ENCODE data around the gene HNRNPDL. TPM values are rescaled to one million over a fixed set of nuclear protein-coding genes. Genes with fewer than 3 reads are reported as not detected.

Gene HNRNPDL
- total RNA-seq, 2 experiments from 2014 or later: 264 to 277 TPM

DNA sequence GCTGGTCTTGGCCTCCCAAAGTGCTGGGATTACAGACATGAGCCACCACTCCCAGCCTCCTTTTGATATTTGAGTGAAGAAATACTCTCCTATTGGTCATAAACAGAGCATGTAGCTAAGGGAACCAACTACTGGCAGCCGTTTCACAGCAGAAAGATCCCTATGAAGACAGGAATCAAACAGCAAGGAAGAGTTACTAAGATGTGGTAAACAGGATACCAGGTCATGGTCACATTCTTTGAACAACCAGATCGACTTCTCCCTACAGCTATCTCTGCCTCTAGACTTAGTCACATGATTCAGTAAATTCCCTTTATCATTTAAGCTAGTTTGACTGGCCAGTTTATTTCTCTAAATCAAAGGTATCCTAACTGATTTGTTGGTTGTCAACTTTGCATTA, 47.5 kb downstream of the HNRNPDL start:
- ChIA-PET CTCF (no interaction called here), POLR2A (interaction anchor here (1.0 to 1.1 kb wide), 2 partner anchors 42 to 47 kb away, joined by 3 to 4 read pairs; no protein-coding TSS in a partner anchor)
- intact Hi-C loops (cut with micrococcal nuclease): no loop called here
- peaks cover 3% of the 10 kb centered on the region for H3K36me3 Mint-ChIP-seq
- H3K9me3 Mint-ChIP-seq: no peaks in the 10 kb centered on the region
- DNase-seq: no peak
- no peak overlapping the region for H3K4me3 Mint-ChIP-seq
- H3K4me1 Mint-ChIP-seq (ENCODE audit: low read depth): peaks cover 6% of the 10 kb centered on the region
- no peak overlapping the region for H3K27ac Mint-ChIP-seq
- no peaks in the 10 kb centered on the region for H3K27me3 Mint-ChIP-seq

DNA sequence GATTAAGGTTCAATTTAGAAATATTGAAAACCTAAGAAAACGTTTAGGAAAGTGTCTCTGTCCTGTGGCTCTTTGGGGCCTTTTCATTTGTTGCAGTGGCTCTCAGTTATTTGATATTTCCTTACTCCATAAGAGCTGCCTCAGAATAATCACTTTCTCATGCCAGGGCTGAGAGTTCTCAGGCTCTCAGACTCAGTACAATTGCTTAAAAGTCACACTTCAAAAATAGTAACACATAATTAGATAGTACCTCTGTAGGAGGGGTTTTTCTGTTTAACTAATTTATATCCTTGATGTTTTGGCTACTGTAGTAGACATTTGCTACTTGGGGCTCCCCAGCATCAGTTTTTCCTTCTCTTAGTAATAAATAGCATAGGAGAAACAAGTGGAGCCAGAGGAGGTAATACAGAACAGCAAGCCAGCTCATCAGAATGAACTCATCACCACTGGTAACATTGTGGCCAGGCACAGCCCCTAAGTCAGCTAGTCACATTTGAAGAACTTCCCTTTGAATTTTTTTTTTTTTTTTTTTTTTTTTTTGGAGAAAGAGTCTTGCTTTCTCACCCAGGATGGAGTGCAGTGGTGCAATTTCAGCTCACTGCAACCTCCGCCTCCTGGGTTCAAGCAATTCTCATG, 48.5 kb downstream of the HNRNPDL start:
- Mint-ChIP-seq H3K4me3 (no peak overlapping the region), H3K27ac (no peak overlapping the region), H3K36me3 (peaks cover 5% of the 10 kb centered on the region), H3K27me3 (no peaks in the 10 kb centered on the region), H3K4me1 (ENCODE audit: low read depth) (peaks cover 7% of the 10 kb centered on the region), H3K9me3 (no peaks in the 10 kb centered on the region)
- POLR2A ChIA-PET: interaction anchor here (1.0 kb wide), 1 partner anchor 38 kb away, joined by 3 read pairs; no protein-coding TSS in a partner anchor
- CTCF ChIA-PET: interaction anchor here (1.1 kb wide), 1 partner anchor 48 kb away, joined by 3 read pairs; no protein-coding TSS in a partner anchor
- intact Hi-C loops (cut with micrococcal nuclease): no loop called here
- DNase-seq: no peak

DNA sequence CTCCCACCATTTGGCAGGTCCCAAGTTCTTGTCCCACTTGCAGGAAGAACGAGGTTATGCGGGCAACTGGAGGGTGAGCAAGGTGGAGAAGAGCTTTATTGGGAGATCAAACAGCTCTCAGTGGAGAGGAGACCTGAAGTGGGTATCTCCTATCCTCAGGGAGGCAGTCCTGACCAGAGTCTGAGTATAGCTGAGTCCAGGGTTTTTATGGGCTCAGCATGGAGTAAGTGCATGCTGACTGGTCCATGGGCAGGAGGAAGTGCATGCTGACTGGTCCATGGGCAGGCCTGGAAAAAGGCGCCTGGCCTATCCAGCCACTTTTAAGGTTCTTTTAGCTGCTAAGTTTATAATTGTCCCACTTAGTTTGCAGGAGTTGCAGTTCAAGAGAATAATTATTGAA, 49.0 kb downstream of the HNRNPDL start:
- ChIA-PET CTCF (interaction anchor here (1.1 kb wide), 1 partner anchor 48 kb away, joined by 3 read pairs; no protein-coding TSS in a partner anchor), POLR2A (interaction anchor here (1.0 kb wide), 1 partner anchor 39 kb away, joined by 3 read pairs; no protein-coding TSS in a partner anchor)
- peaks cover 6% of the 10 kb centered on the region for H3K36me3 Mint-ChIP-seq
- DNase-seq: no peak
- H3K9me3 Mint-ChIP-seq: no peaks in the 10 kb centered on the region
- no peak overlapping the region for H3K27ac Mint-ChIP-seq
- H3K4me1 Mint-ChIP-seq (ENCODE audit: low read depth): peaks cover 11% of the 10 kb centered on the region
- H3K4me3 Mint-ChIP-seq: no peak overlapping the region
- intact Hi-C loops (cut with micrococcal nuclease): no loop called here
- H3K27me3 Mint-ChIP-seq: no peaks in the 10 kb centered on the region

DNA sequence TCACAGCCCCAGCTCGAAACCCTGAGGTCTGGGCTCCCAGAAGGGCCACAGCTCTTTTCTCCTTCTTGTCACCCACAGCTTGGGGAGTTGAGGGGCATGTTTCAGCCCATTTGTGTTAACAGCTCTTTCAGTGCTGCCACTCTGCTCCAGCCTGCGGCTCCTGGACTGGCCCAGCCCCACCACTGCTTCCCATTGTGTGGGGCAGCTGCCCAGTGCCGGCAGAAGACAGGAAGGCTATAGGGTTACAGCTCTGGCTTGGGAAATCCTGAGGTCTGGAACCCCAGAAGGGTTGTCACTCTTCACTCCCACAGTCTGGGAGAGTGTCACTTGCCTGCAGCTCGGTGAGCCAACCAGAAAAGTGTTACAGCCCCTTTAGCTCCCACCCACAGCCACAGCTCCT, 49.4 kb downstream of the HNRNPDL start:
- no peaks in the 10 kb centered on the region for H3K27me3 Mint-ChIP-seq
- CTCF ChIA-PET: no interaction called here
- H3K36me3 Mint-ChIP-seq: peaks cover 6% of the 10 kb centered on the region
- H3K4me3 Mint-ChIP-seq: no peak overlapping the region
- no peak overlapping the region for H3K27ac Mint-ChIP-seq
- POLR2A ChIA-PET: interaction anchor here (1.0 to 1.2 kb wide), 2 partner anchors 39 to 61 kb away, joined by 3 read pairs; no protein-coding TSS in a partner anchor
- H3K4me1 Mint-ChIP-seq (ENCODE audit: low read depth): peaks cover 15% of the 10 kb centered on the region
- no peaks in the 10 kb centered on the region for H3K9me3 Mint-ChIP-seq
- DNase-seq: no peak
- intact Hi-C loops (cut with micrococcal nuclease): no loop called here

DNA sequence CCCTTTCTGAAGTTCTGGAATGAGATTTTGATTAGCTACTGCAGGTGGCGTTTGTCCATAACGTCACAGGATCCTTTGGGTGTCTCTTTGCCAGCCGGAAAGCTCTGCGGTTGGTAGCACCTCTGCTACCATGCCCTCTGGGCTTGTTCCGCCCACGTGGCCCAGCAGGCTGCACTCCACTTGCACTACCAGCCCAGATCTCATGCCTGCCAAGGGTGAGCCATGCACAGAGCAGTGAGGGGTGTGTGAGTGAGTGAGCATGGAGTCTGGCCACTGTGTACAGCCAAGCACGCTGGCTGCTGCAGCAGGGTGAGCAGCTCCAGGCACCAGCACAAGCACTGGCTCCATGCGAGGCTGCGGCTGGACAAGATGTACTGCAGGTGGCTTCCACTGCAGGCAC, 49.9 kb downstream of the HNRNPDL start:
- Mint-ChIP-seq H3K4me3 (no peak overlapping the region), H3K4me1 (ENCODE audit: low read depth) (peaks cover 19% of the 10 kb centered on the region), H3K36me3 (peaks cover 6% of the 10 kb centered on the region), H3K27me3 (no peaks in the 10 kb centered on the region), H3K9me3 (no peaks in the 10 kb centered on the region), H3K27ac (no peak overlapping the region)
- DNase-seq: no peak
- ChIA-PET CTCF (no interaction called here), POLR2A (interaction anchor here (1.0 to 1.2 kb wide), 2 partner anchors 40 to 62 kb away, joined by 3 read pairs; no protein-coding TSS in a partner anchor)
- intact Hi-C loops (cut with micrococcal nuclease): no loop called here

DNA sequence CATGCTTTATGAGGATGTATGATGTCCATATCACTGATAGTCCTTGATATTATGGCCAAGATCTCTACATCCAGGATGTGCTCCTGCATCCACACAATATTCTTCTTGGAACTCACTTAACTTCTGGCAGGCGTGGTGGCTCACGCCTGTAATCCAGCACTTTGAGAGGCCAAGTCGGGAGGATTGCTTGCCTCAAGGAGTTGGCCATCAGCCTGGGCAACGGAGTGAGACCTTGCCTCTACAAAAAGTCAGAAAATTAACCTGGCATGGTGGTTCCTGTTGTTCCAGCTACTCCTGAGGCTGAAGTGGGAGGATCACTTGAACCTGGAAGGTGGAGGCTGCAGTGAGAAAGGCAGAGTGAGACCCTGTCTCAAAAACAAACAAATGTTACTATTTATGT, 54.2 kb downstream of the HNRNPDL start:
- POLR2A ChIA-PET: interaction anchor here (0.7 to 1.0 kb wide), 2 partner anchors 46 to 53 kb away, joined by 3 read pairs; no protein-coding TSS in a partner anchor
- Mint-ChIP-seq H3K9me3 (no peaks in the 10 kb centered on the region), H3K27ac (no peak overlapping the region), H3K4me3 (peak overlapping the region; percentile 97), H3K27me3 (no peaks in the 10 kb centered on the region), H3K4me1 (ENCODE audit: low read depth) (peaks cover 17% of the 10 kb centered on the region), H3K36me3 (peaks cover 27% of the 10 kb centered on the region)
- DNase-seq: no peak
- intact Hi-C loops (cut with micrococcal nuclease): loop anchor here (10.0 kb wide), 1 partner anchor 489 kb away; no protein-coding TSS in a partner anchor
- CTCF ChIA-PET: no interaction called here

DNA sequence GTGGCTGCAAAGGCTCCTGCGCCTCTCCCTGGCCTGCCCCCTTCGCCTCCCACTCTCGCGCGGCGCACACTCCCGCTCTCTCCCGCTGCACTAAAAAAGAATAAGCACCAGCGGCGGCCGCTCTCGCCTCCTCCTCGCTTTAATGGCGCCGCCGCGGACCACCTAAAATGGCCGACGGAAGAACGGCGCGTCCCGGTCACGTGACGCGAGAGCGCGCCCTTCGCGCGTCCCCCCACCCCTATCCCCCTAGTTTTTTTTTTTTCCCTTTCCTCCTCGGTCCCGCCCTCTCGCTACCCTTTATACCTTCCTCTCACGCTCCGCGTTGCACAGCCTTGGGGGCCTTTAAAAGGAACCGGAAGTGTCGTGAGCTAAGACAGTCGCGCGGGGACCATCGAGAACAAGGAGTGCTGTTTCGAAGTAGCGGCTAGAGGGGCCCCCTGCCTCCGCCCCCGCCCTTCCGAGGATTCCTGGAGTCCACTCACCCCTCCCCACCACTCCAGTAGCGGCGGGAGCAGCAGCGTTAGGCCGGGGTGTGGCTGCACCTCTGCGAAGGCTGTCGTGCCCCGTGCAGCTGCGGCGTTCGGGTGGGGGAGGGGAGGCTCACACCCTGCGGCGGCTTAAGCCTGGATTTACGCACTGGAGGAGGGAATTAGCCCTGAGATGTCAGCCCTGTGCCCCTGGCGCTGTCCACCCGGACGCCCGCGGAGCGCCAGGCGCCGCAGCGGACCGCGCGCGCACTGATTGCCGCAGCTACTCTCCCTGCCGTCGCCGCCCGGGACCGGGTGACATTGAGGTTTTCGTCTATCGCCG, 56.2 kb downstream of the HNRNPDL start, which contains the start of gene HNRNPD:
TSS of gene HNRNPD (minus strand) at position 176 of the 810 bp plus-strand sequence. CDS start 313 bp downstream, outside the sequence.
- H3K4me1 Mint-ChIP-seq (ENCODE audit: low read depth): peaks cover 35% of the 10 kb centered on the region
- POLR2A ChIA-PET: interaction anchor here (1.0 to 2.7 kb wide), 7 partner anchors 12 to 661 kb away, joined by 3 to 57 read pairs (median 5); partner anchors contain the start of genes COPS4 and HNRNPDL

DNA sequence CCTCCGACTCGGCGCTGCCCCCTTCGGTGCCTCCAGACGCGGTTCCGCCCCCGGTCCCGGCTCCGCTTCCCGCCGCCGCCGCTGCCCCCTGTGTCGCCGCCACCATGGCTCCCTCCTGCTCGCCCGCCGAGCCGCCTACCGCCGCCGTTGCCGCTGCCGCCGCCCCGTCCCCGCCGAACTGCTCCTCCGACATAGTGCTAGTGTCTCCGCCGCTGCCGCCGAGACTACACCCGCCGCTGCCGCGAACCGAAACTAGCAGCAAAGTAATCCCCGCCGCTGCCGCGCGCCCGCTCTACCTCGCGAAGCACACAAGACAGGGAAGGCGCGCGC, 56.8 kb downstream of the HNRNPDL start:
- ChIA-PET POLR2A (interaction anchor here (1.0 to 4.6 kb wide), 9 partner anchors 11 to 661 kb away, joined by 3 to 57 read pairs (median 5); partner anchors contain the start of genes COPS4 and HNRNPDL), CTCF (interaction anchor here (1.0 to 2.4 kb wide), 2 partner anchors 12 to 55 kb away, joined by 6 to 15 read pairs; no protein-coding TSS in a partner anchor)
- intact Hi-C loops (cut with micrococcal nuclease): loop anchor here (1.0 to 10.0 kb wide), 4 partner anchors 491 to 909 kb away; partner anchors contain the start of genes COQ2 and RASGEF1B
- Mint-ChIP-seq H3K36me3 (peaks cover 49% of the 10 kb centered on the region), H3K4me3 (peak overlapping the region; percentile 97), H3K9me3 (no peaks in the 10 kb centered on the region), H3K27me3 (no peaks in the 10 kb centered on the region), H3K27ac (peak overlapping the region; percentile 97), H3K4me1 (ENCODE audit: low read depth) (peaks cover 41% of the 10 kb centered on the region)
- no peak for DNase-seq

More for the DNA sequence above, 56.2 kb downstream of the HNRNPDL start, which contains the start of gene HNRNPD:
- H3K9me3 Mint-ChIP-seq: no peaks in the 10 kb centered on the region
- peak; percentile 96 for DNase-seq
- intact Hi-C loops (cut with micrococcal nuclease): loop anchor here (1.0 to 10.0 kb wide), 11 partner anchors 21 to 1082 kb away; partner anchors contain the start of genes COPS4, COQ2, LIN54 and MRPS18C
- peak within 1 kb of the TSS; percentile 97 for H3K4me3 Mint-ChIP-seq
- CTCF ChIA-PET: interaction anchor here (0.9 to 2.4 kb wide), 3 partner anchors 13 to 58 kb away, joined by 3 to 15 read pairs (median 6); no protein-coding TSS in a partner anchor
- H3K27me3 Mint-ChIP-seq: no peaks in the 10 kb centered on the region
- H3K36me3 Mint-ChIP-seq: peaks cover 43% of the 10 kb centered on the region
- peak within 1 kb of the TSS; percentile 97 for H3K27ac Mint-ChIP-seq

Other genes with a start within 250 kb of the HNRNPDL start
- 100 to 1,000 TPM; 398 to 400 TPM for gene HNRNPD, start 56.5 kb downstream of the HNRNPDL start, total RNA-seq
- 10 to 100 TPM; 69.2 to 70.8 TPM for gene ENOPH1, start 128 bp upstream of the HNRNPDL start, total RNA-seq
- not detected for gene TMEM150C, start 131.5 kb upstream of the HNRNPDL start, total RNA-seq

Data from activated CD4-positive, alpha-beta memory T cell treated with anti-CD3 and anti-CD28 coated beads for 36 hours (primary cell).